Neuronal stem cell (in vitro differentiated cells): Measurements from ENCODE around the gene GRN. TPM values are rescaled to one million over a fixed set of nuclear protein-coding genes. Genes with fewer than 3 reads are reported as not detected.

Experiments
- DNase-seq: peaks from one replicate; pipeline ENCODE4 v3.0.0-alpha.2; 2013; ENCODE audit warnings: low spot score
- H2AFZ ChIP-seq: one replicate; pipeline ENCODE4 v1.6.1; 2013; ENCODE audit warnings: mild to moderate bottlenecking, low read length, inconsistent platforms
- H2AK5ac ChIP-seq: 2 replicates; pipeline ENCODE4 v1.6.1; 2013; ENCODE audit warnings: low read depth, mild to moderate bottlenecking, inconsistent platforms, low read length, moderate library complexity, mixed read lengths
- H2BK120ac ChIP-seq: 2 replicates; pipeline ENCODE4 v1.6.1; 2013; ENCODE audit warnings: low read depth, mild to moderate bottlenecking, inconsistent platforms, low read length, moderate library complexity, mixed read lengths
- H2BK12ac ChIP-seq: one replicate; pipeline ENCODE4 v1.6.1; 2013; ENCODE audit warnings: low read length, inconsistent platforms
- H2BK15ac ChIP-seq: 2 replicates; pipeline ENCODE4 v1.6.1; 2013; ENCODE audit warnings: mild to moderate bottlenecking, low read length, inconsistent platforms, mixed read lengths
- H2BK5ac ChIP-seq: one replicate; pipeline ENCODE4 v1.6.1; 2013; ENCODE audit warnings: inconsistent platforms, mild to moderate bottlenecking, low read length, moderate library complexity
- H3K14ac ChIP-seq: one replicate; pipeline ENCODE4 v1.6.1; 2013; ENCODE audit warnings: low read length, inconsistent platforms
- H3K18ac ChIP-seq: 2 replicates; pipeline ENCODE4 v1.6.1; 2013; ENCODE audit warnings: low read length, inconsistent platforms
- H3K23ac ChIP-seq: 2 replicates; pipeline ENCODE4 v1.6.1; 2013; ENCODE audit warnings: low read depth, mild to moderate bottlenecking, mixed read lengths, low read length, inconsistent platforms; ENCODE audit not compliant: poor library complexity
- H3K27ac ChIP-seq: replicated peaks from 3 replicates; pipeline ENCODE4 v1.5.1; 2013; ENCODE audit warnings: low read length, inconsistent platforms
- H3K27me3 ChIP-seq, 3 experiments: 2 replicates each; pipeline ENCODE4 v1.6.1; 2013; ENCODE audit warnings: low read length in 3 of 3, mild to moderate bottlenecking in 2 of 3, inconsistent platforms in 1 of 3, low read depth in 1 of 3, mixed read lengths in 1 of 3, moderate library complexity in 1 of 3; ENCODE audit not compliant: control insufficient read depth in 3 of 3, insufficient read depth in 3 of 3
- H3K36me3 ChIP-seq, 2 donors: replicated peaks in 1 of 2; 2 replicates each; pipeline ENCODE4 v1.6.1; 2013; ENCODE audit warnings: low read length in 2 of 2; ENCODE audit not compliant: control insufficient read depth in 2 of 2, insufficient read depth in 2 of 2
- H3K4ac ChIP-seq: 2 replicates; pipeline ENCODE4 v1.6.1; 2013; ENCODE audit warnings: inconsistent platforms, mild to moderate bottlenecking, low read length, moderate library complexity
- H3K4me1 ChIP-seq, 2 donors: 1 replicate in 1 of 2; 2 replicates in 1 of 2; pipeline ENCODE4 v1.6.1; 2013; ENCODE audit warnings: low read length in 2 of 2, low read depth in 1 of 2; ENCODE audit not compliant: control insufficient read depth in 2 of 2, insufficient read depth in 1 of 2
- H3K4me2 ChIP-seq: one replicate; pipeline ENCODE4 v1.6.1; 2013; ENCODE audit warnings: mild to moderate bottlenecking, low read length, inconsistent platforms; ENCODE audit not compliant: insufficient read depth, poor library complexity, severe bottlenecking
- H3K4me3 ChIP-seq, 2 donors: 2 replicates each; pipeline ENCODE4 v1.5.1; 2013; ENCODE audit warnings: low read length in 2 of 2, mild to moderate bottlenecking in 2 of 2, inconsistent platforms in 1 of 2, moderate library complexity in 1 of 2
- H3K79me1 ChIP-seq: one replicate; pipeline ENCODE4 v1.6.1; 2013; ENCODE audit warnings: low read depth, mild to moderate bottlenecking, inconsistent platforms, low read length, moderate library complexity
- H3K9ac ChIP-seq: one replicate; pipeline ENCODE4 v1.6.1; 2013; ENCODE audit warnings: mild to moderate bottlenecking, low read depth, low read length, inconsistent platforms; ENCODE audit not compliant: poor library complexity
- H3K9me3 ChIP-seq, 2 donors: replicated peaks in 1 of 2; 2 replicates each; pipeline versions ENCODE3 to v1.6.1; 2013; ENCODE audit warnings: low read length in 2 of 2, mild to moderate bottlenecking in 2 of 2, inconsistent platforms in 1 of 2, low read depth in 1 of 2, mixed read lengths in 1 of 2, moderate library complexity in 1 of 2; ENCODE audit not compliant: control insufficient read depth in 2 of 2, insufficient read depth in 1 of 2
- H4K8ac ChIP-seq: one replicate; pipeline ENCODE4 v1.6.1; 2013; ENCODE audit warnings: low read depth, mild to moderate bottlenecking, inconsistent platforms, low read length, moderate library complexity
- H4K91ac ChIP-seq: one replicate; pipeline ENCODE4 v1.6.1; 2013; ENCODE audit warnings: low read length, low read depth, mild to moderate bottlenecking, inconsistent platforms; ENCODE audit not compliant: poor library complexity
- WGBS, 2 donors: extraction: QIAGEN DNeasy Blood & Tissue Kit; methylation state at CpG; one replicate each; pipeline ENCODE4 v1.1.7; 2013; ENCODE audit warnings: missing lambda C conversion rate in 2 of 2, mixed read lengths in 1 of 2; ENCODE audit not compliant: insufficient read length in 2 of 2, insufficient replicate concordance in 1 of 2; ENCODE audit errors: extremely low coverage in 2 of 2; 5-methylcytosine and 5-hydroxymethylcytosine counted together
- small RNA-seq: library from polyadenylated mRNA; stranded (forward); fragments of <200 nt; extraction: miRNeasy Mini kit (QIAGEN cat#:217004); gene quantifications from one replicate; pipeline ENCODE3, GENCODE V24; 2013; ENCODE audit not compliant: insufficient read depth

Gene GRN

GRCh38 chr17:44398692-44399691 is 53.9 kb downstream of the GRN start:
- Histone ChIP-seq H3K14ac (no peak overlapping the region), H2BK120ac (no peak overlapping the region), H3K4me2 (no peak overlapping the region), H2BK12ac (no peak overlapping the region), H3K9me3 (no peaks in the 10 kb centered on the region), H3K27ac (no peak overlapping the region), H2BK5ac (no peak overlapping the region), H3K4me1 (no peaks in the 10 kb centered on the region), H4K8ac (no peak overlapping the region), H3K18ac (peak overlapping the region; percentile 9), H3K4ac (no peak overlapping the region), H2AFZ (no peak overlapping the region), H2BK15ac (no peak overlapping the region), H3K79me1 (peaks cover 4% of the 10 kb centered on the region), H2AK5ac (no peak overlapping the region), H3K4me3 (no peak overlapping the region), H3K36me3 (peaks cover 43 to 89% of the 10 kb centered on the region in 2 donors), H4K91ac (no peak overlapping the region), H3K23ac (no peak overlapping the region), H3K9ac (no peak overlapping the region), H3K27me3 (no peaks in the 10 kb centered on the region)
- no CpG with 5 or more reads among the region's 41 CpGs for WGBS, 2 donors
- DNase-seq = no peak

- Histone ChIP-seq H3K9me3 (no peaks in the 10 kb centered on the region), H2BK15ac (no peak overlapping the region), H3K79me1 (peaks cover 4% of the 10 kb centered on the region), H3K9ac (no peak overlapping the region), H3K4me2 (no peak overlapping the region), H2BK5ac (no peak overlapping the region), H3K27ac (no peak overlapping the region), H3K14ac (no peak overlapping the region), H2BK12ac (no peak overlapping the region), H4K8ac (no peak overlapping the region), H3K4me3 (no peak overlapping the region), H3K27me3 (no peaks in the 10 kb centered on the region), H4K91ac (no peak overlapping the region), H3K4ac (no peak overlapping the region), H3K4me1 (no peaks in the 10 kb centered on the region), H3K36me3 (peaks cover 43 to 92% of the 10 kb centered on the region in 2 donors), H2AK5ac (no peak overlapping the region), H2BK120ac (no peak overlapping the region), H2AFZ (no peak overlapping the region), H3K23ac (no peak overlapping the region), H3K18ac (no peak overlapping the region)
- no peak for DNase-seq
- WGBS, 2 donors = no CpG with 5 or more reads among the region's 3 CpGs
These were observed 55.2 kb downstream of the GRN start for GRCh38 chr17:44400226-44400847.

Small RNA genes within 50 kb of the gene (small RNA-seq; reads per million reads assigned to genes)
- gene RF00012 (not detected), gene RNU6-453P (not detected)
